GM06990 (cell line): ENCODE measurements around the gene KCNMB2.

Experiments used
- DNase-seq: peaks from one replicate; pipeline ENCODE4 v3.0.0-alpha.2; 2011; ENCODE audit not compliant: insufficient read length; ENCODE audit errors: extremely low read depth
- H3K27me3 ChIP-seq: replicated peaks from 2 replicates; pipeline ENCODE4 v1.6.0; 2011; ENCODE audit warnings: low read length; ENCODE audit not compliant: control insufficient read depth, insufficient read depth
- H3K36me3 ChIP-seq: 2 replicates; pipeline ENCODE4 v1.5.1; 2011; ENCODE audit warnings: low read length; ENCODE audit not compliant: control insufficient read depth, insufficient read depth
- H3K4me3 ChIP-seq: replicated peaks from 2 replicates; pipeline ENCODE4 v1.5.1; 2011; ENCODE audit warnings: low read depth, mild to moderate bottlenecking, control low read depth, low read length
- TF ChIP-seq, protein P1 (sequence below): IDR thresholded peaks from 2 replicates; pipeline ENCODE4 v1.5.1; 2011; ENCODE audit warnings: low read length, control low read depth, mild to moderate bottlenecking, inconsistent platforms; ENCODE audit not compliant: insufficient read depth, poor library complexity, severe bottlenecking

KCNMB2 gene

DNA sequence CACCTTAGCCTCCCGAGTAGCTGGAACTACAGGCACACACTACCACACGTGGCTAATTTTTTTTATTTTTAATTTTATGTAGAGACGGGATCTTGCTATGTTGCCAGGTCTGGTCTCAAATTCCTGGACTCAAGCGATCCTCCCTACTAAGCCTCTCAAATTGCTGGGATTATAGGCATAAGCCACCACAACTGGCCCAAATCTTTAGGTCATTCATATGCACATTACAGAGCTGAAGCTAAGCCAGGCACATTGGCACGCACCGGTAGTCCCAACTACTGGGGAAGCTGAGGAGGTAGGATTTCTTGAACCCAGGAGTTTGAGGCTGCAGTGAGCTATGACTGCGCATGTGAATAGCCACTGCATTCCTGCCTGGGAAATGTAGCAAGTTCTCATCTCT is 269.5 kb downstream of the KCNMB2 start:
- no peak overlapping the region for H3K4me3 ChIP-seq
- TF ChIP-seq, protein P1, sequence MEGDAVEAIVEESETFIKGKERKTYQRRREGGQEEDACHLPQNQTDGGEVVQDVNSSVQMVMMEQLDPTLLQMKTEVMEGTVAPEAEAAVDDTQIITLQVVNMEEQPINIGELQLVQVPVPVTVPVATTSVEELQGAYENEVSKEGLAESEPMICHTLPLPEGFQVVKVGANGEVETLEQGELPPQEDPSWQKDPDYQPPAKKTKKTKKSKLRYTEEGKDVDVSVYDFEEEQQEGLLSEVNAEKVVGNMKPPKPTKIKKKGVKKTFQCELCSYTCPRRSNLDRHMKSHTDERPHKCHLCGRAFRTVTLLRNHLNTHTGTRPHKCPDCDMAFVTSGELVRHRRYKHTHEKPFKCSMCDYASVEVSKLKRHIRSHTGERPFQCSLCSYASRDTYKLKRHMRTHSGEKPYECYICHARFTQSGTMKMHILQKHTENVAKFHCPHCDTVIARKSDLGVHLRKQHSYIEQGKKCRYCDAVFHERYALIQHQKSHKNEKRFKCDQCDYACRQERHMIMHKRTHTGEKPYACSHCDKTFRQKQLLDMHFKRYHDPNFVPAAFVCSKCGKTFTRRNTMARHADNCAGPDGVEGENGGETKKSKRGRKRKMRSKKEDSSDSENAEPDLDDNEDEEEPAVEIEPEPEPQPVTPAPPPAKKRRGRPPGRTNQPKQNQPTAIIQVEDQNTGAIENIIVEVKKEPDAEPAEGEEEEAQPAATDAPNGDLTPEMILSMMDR: no peak
- DNase-seq: no peak
- H3K27me3 ChIP-seq: no peaks in the 10 kb centered on the region
- H3K36me3 ChIP-seq: no peaks in the 10 kb centered on the region

DNA sequence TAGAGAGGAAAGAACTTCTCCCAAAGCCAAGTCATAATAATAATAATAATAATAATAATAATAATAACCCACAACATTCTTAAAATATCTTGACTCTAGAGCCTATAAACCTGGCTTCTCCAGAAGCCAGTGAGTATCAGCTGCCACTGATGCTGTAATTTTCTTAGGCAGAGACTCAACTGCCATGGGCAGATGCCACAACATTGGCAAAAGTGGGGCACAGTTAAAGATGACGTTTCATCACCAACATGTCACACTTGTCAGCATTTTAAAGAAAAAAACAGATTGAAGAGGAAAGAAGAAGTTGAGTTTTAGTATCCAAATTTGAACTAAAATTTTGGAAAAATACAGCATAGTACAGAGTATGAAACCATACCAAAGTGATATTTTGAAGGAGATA is 270.4 kb downstream of the KCNMB2 start:
- Histone ChIP-seq H3K27me3 (no peaks in the 10 kb centered on the region), H3K4me3 (no peak overlapping the region), H3K36me3 (no peaks in the 10 kb centered on the region)
- TF ChIP-seq, protein P1: no peak
- no peak for DNase-seq

DNA sequence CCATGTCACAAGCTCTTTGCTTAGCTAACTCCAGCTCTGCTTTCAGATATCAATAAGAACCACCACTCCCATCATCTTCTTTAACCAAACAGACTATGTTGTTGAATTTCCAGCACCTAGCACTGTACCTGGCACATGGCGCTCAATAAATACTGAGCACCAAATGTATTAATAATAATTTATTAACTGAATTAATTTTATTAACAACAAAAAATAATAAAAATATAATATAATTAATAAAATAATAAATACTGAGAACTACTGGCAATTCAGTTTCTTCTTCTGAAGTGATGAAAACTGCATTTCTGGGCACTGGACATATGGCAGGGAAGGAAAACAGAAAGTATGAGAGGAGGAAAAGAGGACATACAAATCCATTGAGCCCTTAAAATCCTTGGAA is 271.5 kb downstream of the KCNMB2 start:
- Histone ChIP-seq H3K27me3 (no peaks in the 10 kb centered on the region), H3K36me3 (no peaks in the 10 kb centered on the region), H3K4me3 (no peak overlapping the region)
- DNase-seq: no peak
- TF ChIP-seq, protein P1: no peak

DNA sequence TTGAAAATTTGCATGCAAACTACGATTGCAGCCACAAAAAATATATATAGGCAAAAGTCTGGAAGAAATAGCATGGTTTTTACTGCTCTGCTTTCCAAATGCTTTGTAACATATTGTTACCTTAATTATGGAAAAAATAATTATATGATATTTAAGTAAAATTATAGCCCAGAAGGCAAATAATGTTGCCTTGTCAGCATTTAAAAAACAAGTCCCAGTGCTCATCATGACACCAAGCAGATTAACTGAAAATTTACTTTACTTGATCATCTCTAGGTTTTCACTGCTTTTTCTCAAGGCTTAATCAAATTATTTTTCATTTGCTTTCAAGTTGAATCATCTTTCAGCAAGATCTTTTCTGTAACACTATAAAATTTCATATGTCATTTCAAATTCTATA is 272.5 kb downstream of the KCNMB2 start:
- Histone ChIP-seq H3K36me3 (no peaks in the 10 kb centered on the region), H3K27me3 (no peaks in the 10 kb centered on the region), H3K4me3 (no peak overlapping the region)
- TF ChIP-seq, protein P1: no peak
- DNase-seq: no peak

DNA sequence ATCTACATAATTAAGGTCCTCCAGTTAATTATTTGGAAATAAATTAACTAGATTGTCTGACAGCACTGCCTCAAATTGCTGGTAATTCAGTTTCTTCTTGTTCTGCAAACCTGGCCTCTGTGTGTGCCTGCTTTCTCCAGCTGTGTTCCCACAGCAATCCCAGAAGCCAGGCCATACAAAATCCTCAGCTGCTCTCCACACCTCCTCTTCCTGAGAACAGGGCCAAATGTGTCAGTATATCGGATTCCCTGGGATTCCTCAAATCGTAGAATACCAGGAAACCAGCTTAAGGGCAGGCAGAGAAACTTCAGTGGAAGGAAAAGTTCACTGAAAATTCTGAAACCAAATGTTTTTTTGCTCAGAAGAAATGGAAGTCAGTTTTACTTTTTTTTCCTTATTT is 273.9 kb downstream of the KCNMB2 start:
- no peak for DNase-seq
- no peaks in the 10 kb centered on the region for H3K36me3 ChIP-seq
- H3K27me3 ChIP-seq: no peaks in the 10 kb centered on the region
- H3K4me3 ChIP-seq: no peak overlapping the region
- TF ChIP-seq, protein P1: no peak

DNA sequence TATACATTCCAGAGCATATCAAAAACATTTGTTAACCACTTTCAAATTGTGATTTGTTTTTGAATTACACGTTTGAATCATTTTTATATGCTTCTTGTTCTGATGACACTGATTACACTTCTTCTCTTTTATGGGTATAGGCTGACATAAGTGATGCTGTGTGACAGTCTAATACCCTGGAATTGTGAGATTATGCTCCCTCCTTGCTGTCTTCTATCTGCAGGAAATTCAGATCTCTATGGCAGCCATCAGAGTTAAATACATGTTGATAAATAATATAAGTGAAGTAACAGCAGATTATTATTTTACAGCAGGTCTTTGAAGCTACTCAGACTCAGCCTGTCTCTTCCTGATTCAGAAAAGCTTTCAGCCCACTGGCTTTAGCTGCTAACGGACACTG is 286.5 kb downstream of the KCNMB2 start:
- TF ChIP-seq, protein P1: no peak
- no peak overlapping the region for H3K4me3 ChIP-seq
- DNase-seq: no peak
- H3K36me3 ChIP-seq: no peaks in the 10 kb centered on the region
- no peaks in the 10 kb centered on the region for H3K27me3 ChIP-seq
